HepG2 (cell line): ENCODE measurements around the gene MDP1. TPM values are rescaled to one million over a fixed set of nuclear protein-coding genes. Genes with fewer than 3 reads are reported as not detected.

Experiments used
- AHR ChIP-seq: IDR thresholded peaks from 2 replicates; pipeline ENCODE4 v1.6.1; 2018; ENCODE audit warnings: missing genetic modification reagents, missing compliant biosample characterization
- CBX5 ChIP-seq: sonication (generic); formaldehyde crosslinking; IDR thresholded peaks from 2 replicates; pipeline ENCODE4 v1.4.0; 2020; ENCODE audit warnings: missing genetic modification reagents, borderline replicate concordance
- CHD2 ChIP-seq: IDR thresholded peaks from 2 replicates; pipeline ENCODE4 v1.6.1; 2011; ENCODE audit warnings: low read depth, low read length, improper control_type of control experiment
- E2F2 ChIP-seq: sonication (generic); formaldehyde crosslinking; IDR thresholded peaks from 2 replicates; pipeline ENCODE4 v1.4.0; 2020; ENCODE audit warnings: missing genetic modification reagents, borderline replicate concordance
- ERF ChIP-seq: IDR thresholded peaks from 2 replicates; pipeline ENCODE4 v1.6.1; 2018; ENCODE audit warnings: missing biosample characterization, missing genetic modification reagents
- GTF2F1 ChIP-seq: fragments of 150-350 bp; IDR thresholded peaks from 2 replicates; pipeline ENCODE4 v1.6.1; 2014; ENCODE audit warnings: low read length
- HNRNPUL1 ChIP-seq: fragments of 200-400 bp; formaldehyde crosslinking; IDR thresholded peaks from 2 replicates; pipeline ENCODE4 v1.6.1; 2017; ENCODE audit warnings: low read depth, mild to moderate bottlenecking, low read length, moderate library complexity
- KDM2A ChIP-seq: sonication (generic); formaldehyde crosslinking; IDR thresholded peaks from 2 replicates; pipeline ENCODE4 v1.4.0; 2020; ENCODE audit warnings: low read depth, missing genetic modification reagents, borderline replicate concordance
- KMT2A ChIP-seq: sonication (generic); formaldehyde crosslinking; IDR thresholded peaks from 2 replicates; pipeline ENCODE4 v1.4.0; 2020; ENCODE audit warnings: missing genetic modification reagents
- RCOR2 ChIP-seq: IDR thresholded peaks from 2 replicates; pipeline ENCODE4 v1.6.1; 2016; ENCODE audit warnings: missing biosample characterization, missing genetic modification reagents
- REXO4 ChIP-seq: sonication (generic); formaldehyde crosslinking; IDR thresholded peaks from 2 replicates; pipeline ENCODE4 v1.8.0; 2022; ENCODE audit warnings: missing genetic modification reagents, mild to moderate bottlenecking, borderline replicate concordance
- RFXANK ChIP-seq: IDR thresholded peaks from 2 replicates; pipeline ENCODE4 v1.6.1; 2016
- RFXAP ChIP-seq: sonication (generic); formaldehyde crosslinking; IDR thresholded peaks from 2 replicates; pipeline ENCODE4 v1.4.0; 2020; ENCODE audit warnings: missing genetic modification reagents, borderline replicate concordance
- SKI ChIP-seq: fragments of 450-650 bp; IDR thresholded peaks from one replicate; pipeline ENCODE4 v1.6.1; 2018; ENCODE audit warnings: mild to moderate bottlenecking; ENCODE audit not compliant: partially characterized antibody
- SRSF9 ChIP-seq: fragments of 200-400 bp; formaldehyde crosslinking; IDR thresholded peaks from 2 replicates; pipeline ENCODE4 v1.6.1; 2018; ENCODE audit warnings: borderline replicate concordance, mild to moderate bottlenecking, low read depth, low read length; ENCODE audit not compliant: insufficient read depth, poor library complexity, severe bottlenecking
- THRA ChIP-seq: sonication (generic); formaldehyde crosslinking; IDR thresholded peaks from 2 replicates; pipeline ENCODE4 v1.4.0; 2020; ENCODE audit warnings: missing genetic modification reagents, borderline replicate concordance
- ZKSCAN8 ChIP-seq: IDR thresholded peaks from 2 replicates; pipeline ENCODE4 v1.6.1; 2016; ENCODE audit warnings: borderline replicate concordance, missing genetic modification reagents, missing compliant biosample characterization
- ZMYM2 ChIP-seq: sonication (generic); formaldehyde crosslinking; IDR thresholded peaks from 2 replicates; pipeline ENCODE4 v1.8.0; 2022; ENCODE audit warnings: mild to moderate bottlenecking, missing genetic modification reagents
- ZNF280B ChIP-seq: sonication (generic); formaldehyde crosslinking; IDR thresholded peaks from 2 replicates; pipeline ENCODE4 v1.5.0; 2020; ENCODE audit warnings: missing genetic modification reagents, mild to moderate bottlenecking, borderline replicate concordance
- ZNF543 ChIP-seq: sonication (generic); formaldehyde crosslinking; IDR thresholded peaks from 2 replicates; pipeline ENCODE4 v1.4.0; 2020; ENCODE audit warnings: mild to moderate bottlenecking, missing genetic modification reagents
- ZNF549 ChIP-seq: sonication (generic); formaldehyde crosslinking; IDR thresholded peaks from 2 replicates; pipeline ENCODE4 v1.5.0; 2020; ENCODE audit warnings: missing genetic modification reagents
- ZNF562 ChIP-seq: sonication (generic); formaldehyde crosslinking; IDR thresholded peaks from 2 replicates; pipeline ENCODE4 v1.8.0; 2022; ENCODE audit warnings: missing genetic modification reagents, borderline replicate concordance
- ZNF792 ChIP-seq: IDR thresholded peaks from 2 replicates; pipeline ENCODE4 v1.6.1; 2016
- ZNF850 ChIP-seq: sonication (generic); formaldehyde crosslinking; conservative IDR thresholded peaks from 2 replicates; pipeline ENCODE4 v1.9.0; 2021; ENCODE audit warnings: mild to moderate bottlenecking, missing genetic modification reagents
- ZNF891 ChIP-seq: sonication (generic); formaldehyde crosslinking; IDR thresholded peaks from 2 replicates; pipeline ENCODE4 v1.5.0; 2020; ENCODE audit warnings: mild to moderate bottlenecking, missing genetic modification reagents
- ZSCAN5A ChIP-seq: sonication (generic); formaldehyde crosslinking; IDR thresholded peaks from 2 replicates; pipeline ENCODE4 v1.8.0; 2022; ENCODE audit warnings: mild to moderate bottlenecking, missing genetic modification reagents, borderline replicate concordance
- polyA plus RNA-seq, 8 experiments: library from polyadenylated mRNA; depleted of rRNA in 3 of 8; stranded (reverse) in 7 of 8; unstranded in 1 of 8; fragments of >200 nt; fragmentation: Illumina TruSeq in 4 of 8; extraction: Trizol in 4 of 8; gene quantifications; 2 replicates each; pipeline versions ENCODE4 v1.2.1 to v1.2.3, GENCODE V29; 2011 to 2016; ENCODE audit warnings: low read depth in 4 of 8, missing spikeins in 1 of 8, mixed read lengths in 1 of 8; ENCODE audit not compliant: insufficient read depth in 1 of 8
- total RNA-seq, 5 experiments: library from RNA; depleted of rRNA; stranded (reverse); fragments of >200 nt; fragmentation: Illumina TruSeq; extraction: Trizol; gene quantifications; 2 replicates each; pipeline ENCODE4 v1.2.3, GENCODE V29; 2016; ENCODE audit warnings: low read depth in 1 of 5

The MDP1 gene
- total and polyA plus RNA-seq, 2 of the 13 experiments (the other 11 are each of a cell fraction or from before 2014, with no cell fraction given): 44.1 to 48.7 TPM

- TF ChIP-seq HNRNPUL1 (no peak), ZSCAN5A (CRISPR knock-in tag) (no peak), RFXAP (CRISPR knock-in tag) (0 out of 2 replicates have a peak, but pooled peaks have one; percentile 1), CHD2 (no peak), ZNF891 (CRISPR knock-in tag) (no peak), KDM2A (CRISPR knock-in tag) (no peak; the same call in 1 of the 2 replicates), ZNF549 (CRISPR knock-in tag) (no peak), THRA (CRISPR knock-in tag) (no peak), E2F2 (CRISPR knock-in tag) (no peak), ZNF792 (CRISPR knock-in tag) (no peak), RFXANK (no peak), SKI (no peak), AHR (0 out of 2 replicates have a peak, but pooled peaks have one; percentile 26), ZNF850 (no peak), SRSF9 (no peak), ZNF543 (CRISPR knock-in tag) (no peak), REXO4 (CRISPR knock-in tag) (no peak), CBX5 (no peak), GTF2F1 (no peak), KMT2A (CRISPR knock-in tag) (no peak), ZNF280B (CRISPR knock-in tag) (no peak), ZKSCAN8 (CRISPR knock-in tag) (no peak), RCOR2 (CRISPR knock-in tag) (0 out of 2 replicates have a peak, but pooled peaks have one; percentile 41), ERF (CRISPR knock-in tag) (no peak), ZMYM2 (CRISPR knock-in tag) (peak; percentile 62; the same call in 1 of the 2 replicates), ZNF562 (CRISPR knock-in tag) (no peak)
Observed at GRCh38 chr14:24243336-24243836, 27.5 kb upstream of the MDP1 start (continued).
